ENCODE data around the gene FBXL12.
"Not testable (repeated sequence)": the region's sequence is repeated elsewhere in the genome, so short reads cannot be mapped to it uniquely, and the experiment has no call there.

FBXL12 gene, protein sequence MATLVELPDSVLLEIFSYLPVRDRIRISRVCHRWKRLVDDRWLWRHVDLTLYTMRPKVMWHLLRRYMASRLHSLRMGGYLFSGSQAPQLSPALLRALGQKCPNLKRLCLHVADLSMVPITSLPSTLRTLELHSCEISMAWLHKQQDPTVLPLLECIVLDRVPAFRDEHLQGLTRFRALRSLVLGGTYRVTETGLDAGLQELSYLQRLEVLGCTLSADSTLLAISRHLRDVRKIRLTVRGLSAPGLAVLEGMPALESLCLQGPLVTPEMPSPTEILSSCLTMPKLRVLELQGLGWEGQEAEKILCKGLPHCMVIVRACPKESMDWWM

DNA sequence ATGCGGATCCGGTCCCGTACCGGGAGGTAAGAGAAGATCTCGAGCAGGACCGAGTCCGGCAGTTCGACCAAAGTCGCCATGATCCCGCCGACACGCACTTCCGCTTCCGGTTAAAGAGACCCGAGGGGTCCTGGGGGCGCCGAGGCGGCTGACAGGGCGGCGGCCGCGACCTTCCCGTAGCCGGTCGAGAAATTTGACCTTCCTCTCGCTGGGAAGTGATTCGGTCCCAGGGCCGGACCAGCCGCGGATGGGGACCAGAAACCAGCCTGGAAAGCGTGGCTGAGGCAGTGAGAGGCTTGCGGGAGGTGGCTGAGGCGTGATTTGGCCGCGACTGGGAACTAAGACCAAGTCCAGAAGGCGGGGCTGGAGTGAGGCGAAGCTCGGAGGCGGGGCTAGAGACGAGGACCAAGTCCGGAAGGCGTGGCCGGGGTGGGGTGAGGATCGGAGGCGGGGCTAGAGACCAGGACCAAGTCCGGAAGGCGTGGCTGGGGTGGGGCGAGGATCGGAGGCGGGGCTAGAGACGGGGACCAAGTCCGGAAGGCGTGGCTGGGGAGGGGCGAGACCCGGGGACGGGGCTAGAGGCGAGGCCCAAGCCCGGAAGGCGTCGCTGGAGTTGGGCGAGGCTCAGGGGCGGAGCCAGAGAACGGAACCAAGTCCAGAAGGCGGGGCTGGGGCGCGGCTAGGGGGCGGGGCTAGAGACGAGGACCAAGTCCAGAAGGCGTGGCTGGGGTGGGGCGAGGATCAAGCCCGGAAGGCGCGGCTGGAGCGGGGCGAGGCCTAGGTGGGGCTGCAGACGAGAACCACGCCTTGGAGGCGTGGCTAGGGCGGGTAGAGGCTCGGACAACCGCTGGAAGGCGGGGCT lies at the start of gene FBXL12:
FBXL12 (minus strand) TSS at position 346 of the 862 bp plus-strand sequence; CDS start at position 80, 266 bp downstream.
- peak; percentile 97 for DNase-seq

- no peak for DNase-seq
Measured at GRCh38 chr19:9865732-9866501, 47.0 kb upstream of the FBXL12 start.

DNA sequence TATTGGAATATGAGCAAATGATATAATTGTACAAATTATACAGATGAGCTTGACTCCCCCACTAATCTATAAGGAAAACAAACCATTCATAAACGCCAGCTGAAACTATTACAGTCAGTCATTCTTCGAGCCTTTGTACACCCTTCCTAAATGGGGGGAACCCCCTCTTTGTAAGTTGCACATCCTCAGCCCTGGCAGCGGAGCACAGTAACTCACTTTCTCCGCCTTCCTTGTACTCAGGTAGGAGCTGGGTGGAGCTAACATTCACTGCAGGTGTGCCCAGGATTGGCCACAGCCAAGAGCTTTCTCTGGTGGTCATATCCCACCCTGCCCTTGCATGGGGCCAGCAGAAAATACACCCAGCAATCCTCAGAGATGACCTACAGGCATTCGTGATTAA lies 44.9 kb upstream of the FBXL12 start:
- DNase-seq = no peak

- DNase-seq = no peak
Measured at GRCh38 chr19:9862938-9863337, 44.1 kb upstream of the FBXL12 start.

DNA sequence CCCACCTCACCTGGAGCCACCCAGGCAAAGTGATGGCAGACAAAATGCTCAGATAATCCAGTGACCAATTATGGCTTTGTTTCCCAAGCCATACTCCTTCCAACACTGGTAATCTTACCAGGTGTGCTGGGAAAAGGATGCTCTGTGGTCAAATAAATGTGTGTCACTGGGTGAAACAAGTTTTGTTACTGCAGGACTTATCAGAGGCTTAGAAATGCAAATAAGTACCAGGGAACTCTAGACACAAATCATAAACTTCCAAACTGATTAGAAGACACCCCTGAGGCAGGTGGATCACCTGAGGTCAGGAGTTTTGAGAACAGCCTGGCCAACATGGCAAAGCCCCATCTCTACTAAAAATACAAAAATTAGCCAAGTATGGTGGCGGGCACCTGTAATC lies 42.6 kb upstream of the FBXL12 start:
- no peak for DNase-seq

DNA sequence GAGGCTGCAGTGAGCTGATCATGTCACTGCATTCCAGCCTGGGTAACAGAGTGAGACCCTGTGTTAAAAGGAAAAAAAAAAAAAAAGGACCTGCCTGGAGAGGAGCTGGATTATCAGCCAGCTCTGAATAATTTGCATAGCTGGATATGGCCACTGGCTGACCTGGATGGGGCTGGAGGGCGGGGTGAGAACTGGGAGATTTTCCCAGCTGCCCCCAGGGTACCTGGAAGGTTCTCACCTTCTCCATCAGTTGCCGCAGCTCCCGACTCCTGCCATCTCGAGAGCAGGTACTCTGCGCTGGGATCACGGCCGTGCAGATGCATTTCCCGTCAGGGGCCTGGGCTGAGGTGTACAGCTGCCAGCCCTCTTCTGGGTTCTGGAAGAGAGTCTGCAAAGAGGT lies 41.5 kb upstream of the FBXL12 start:
- no peak for DNase-seq

- no peak for DNase-seq
Measured at GRCh38 chr19:9858766-9859165, 39.9 kb upstream of the FBXL12 start.

DNA sequence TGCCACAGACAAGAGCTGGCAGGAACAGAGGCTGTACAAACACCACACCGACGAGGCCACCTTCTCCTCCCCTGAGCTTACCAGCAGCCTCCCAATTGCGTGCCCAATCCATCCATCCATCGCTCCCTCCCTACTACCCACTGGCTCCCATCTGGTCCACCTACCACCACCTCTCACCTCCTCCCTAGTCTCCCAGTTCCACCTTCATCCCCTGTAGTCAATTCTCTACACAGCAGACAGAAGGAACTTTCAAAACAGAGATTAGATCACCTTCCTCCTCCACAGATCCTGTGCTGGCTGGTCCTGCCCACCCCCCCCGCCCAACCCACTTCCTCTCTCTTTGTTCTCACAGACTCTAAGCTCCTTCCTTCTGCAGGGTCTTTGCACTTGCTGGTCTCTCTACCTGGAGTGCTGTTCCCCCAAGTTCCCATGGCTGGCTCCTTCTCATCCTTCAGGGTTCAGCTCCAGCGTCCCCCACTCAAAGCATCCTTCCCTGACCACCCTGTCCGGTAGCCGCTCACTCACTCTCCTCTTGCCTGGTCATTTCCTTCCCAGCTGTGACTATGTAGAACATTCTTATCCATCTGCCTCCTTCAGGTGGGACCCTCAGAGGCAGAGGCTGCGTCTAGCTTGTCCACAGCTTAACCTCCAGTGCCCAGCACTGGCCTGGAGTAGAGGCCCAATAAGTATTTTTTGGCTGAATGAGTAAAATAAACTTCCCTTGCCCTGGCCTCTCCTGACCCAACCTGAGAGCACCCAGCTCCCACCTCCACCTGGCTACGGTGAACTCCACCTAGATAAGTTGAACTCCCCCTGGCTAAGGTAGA lies 39.3 kb upstream of the FBXL12 start:
- DNase-seq = no peak

DNA sequence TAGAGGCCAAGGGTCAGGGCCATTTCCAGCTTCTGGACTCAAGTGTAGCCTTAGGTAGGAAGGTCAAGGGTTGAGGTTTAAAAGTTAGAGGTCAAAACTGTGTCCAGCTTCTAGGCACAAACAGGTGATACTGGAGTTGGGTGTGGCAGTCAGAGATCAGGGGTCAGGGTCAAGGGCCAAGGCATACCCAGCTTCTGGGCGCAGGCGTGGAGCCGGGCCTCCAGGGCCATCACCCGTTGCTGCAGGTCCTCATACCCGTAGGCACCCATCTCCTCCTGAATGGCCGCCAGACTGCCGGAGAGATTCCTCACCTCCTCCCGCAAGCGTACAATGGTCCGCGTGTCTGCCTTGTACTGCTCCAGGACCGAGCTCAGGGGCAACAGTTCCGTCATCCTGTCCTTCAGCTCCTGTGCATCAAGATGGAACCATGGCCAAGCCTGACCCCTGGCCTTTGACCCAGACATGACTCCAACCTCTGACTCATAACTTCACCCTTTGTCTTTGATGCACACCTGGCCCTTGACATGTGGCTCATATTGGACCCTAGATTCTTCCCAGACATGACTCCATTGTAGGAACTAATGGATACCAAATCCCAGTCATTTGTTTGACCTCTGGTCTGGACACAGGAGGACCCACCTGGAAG lies 38.3 kb upstream of the FBXL12 start:
- no peak for DNase-seq

DNA sequence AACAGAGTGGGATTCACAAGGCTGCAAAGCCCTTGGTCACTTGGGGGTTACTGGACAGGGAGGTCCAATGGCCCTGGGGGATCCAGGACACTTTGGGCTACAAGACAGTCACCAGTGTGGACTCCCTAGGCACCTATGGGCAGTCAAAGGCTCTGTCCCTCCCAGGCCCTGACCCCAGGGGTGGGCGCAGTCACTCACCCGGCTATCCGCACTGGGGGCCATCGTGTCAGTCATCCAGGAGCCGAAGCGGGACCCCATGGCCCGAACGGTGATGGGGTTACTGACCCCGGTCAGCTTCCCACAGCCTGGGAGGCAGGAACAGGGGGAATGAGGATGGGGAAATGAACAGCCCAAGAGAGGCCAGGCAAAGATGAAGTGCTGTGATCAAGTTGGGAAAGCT lies 37.7 kb upstream of the FBXL12 start:
- no peak for DNase-seq

- no peak for DNase-seq
Measured at GRCh38 chr19:9854282-9854846, 35.5 kb upstream of the FBXL12 start.

DNA sequence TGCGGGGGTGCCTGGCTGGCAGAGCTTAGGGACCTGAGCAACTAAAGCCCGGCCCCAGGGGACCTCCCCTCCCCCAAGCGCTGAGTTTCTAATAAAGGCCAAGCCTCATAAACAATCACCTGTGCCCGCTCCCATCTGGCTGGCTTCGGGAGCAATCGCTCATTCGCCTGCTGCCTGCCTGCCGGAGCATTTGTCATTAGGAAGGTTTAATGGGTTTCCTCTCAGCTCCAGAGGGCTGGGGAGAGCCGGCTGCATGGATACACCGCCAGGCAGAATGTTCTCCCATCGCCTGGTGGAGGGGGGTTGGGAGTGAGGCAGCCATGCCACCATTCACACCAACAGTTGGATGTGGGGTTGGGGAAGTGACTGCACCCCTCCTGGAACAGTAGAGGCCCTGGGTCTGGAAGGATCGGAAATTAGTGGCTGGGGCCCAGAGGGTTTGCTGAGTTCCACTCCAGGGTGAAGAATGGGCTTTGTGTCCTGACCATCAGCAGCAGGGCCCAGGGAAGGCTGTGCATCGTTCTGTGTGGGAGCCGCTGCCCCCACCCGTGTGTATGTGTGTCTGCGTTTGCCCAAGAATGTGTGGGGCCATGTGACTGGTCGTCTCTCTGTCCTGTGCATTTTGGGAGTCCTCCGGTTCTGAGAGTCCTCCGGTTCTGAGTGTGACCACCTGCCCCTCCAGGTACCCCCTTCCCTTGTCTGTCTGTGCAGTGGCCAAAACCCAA lies 31.5 kb upstream of the FBXL12 start:
- no peak for DNase-seq

DNA sequence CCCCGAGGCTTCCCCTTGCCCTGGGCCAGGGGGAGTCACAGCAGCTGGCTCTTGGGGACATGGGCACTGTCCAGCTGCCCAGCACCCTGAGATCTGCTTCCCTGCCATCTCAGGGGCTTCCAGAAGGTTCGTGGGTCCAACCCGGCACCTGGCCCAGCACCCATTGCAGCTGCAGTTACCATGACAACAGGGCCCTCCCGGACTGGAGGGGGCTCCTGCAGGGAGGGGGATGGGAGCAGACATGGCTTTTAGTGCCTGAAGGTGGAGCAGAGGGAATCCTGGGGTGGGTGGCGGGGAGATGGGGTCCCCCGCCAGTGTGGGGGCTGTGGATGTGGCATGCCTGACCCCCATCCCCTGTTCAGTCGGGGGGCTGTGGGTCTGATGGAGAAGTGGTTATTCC lies 30.9 kb upstream of the FBXL12 start:
- no peak for DNase-seq

DNA sequence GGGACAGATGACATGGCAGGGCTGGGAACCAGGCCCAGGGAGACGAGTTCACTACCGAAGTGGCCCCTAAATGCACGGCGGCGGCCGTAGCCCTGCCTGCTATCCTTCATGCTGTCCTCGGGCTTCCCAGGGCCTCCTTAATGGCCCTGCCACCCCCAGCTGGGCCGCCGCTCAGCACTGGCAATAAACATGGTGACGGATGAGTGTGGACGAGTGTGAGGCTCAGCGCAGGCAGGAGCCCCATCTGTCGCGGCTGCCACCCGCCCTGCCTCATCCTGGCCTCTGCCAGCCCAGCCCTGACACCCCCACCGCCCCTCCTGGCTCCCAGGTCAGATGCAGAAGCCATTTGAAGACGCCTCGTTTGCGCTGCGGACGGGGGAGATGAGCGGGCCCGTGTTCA lies 29.9 kb upstream of the FBXL12 start:
- DNase-seq = no peak

DNA sequence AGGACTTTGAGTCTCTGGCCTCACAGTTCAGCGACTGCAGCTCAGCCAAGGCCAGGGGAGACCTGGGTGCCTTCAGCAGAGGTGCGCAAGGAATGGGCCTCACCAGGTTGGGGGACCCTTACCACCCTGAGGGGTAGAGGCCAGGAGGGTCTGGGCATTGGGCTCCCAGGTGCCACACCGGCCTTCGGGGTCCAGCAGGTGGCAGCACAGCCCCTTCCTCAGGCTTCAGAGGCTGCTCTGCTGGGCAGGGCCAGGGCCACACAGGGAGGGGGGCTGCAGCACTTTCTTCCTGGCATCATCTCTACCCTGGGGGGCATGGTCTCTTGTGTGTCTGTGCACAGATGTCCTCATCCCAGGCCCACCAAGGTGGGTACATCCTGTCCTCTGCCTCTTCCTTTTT lies 29.2 kb upstream of the FBXL12 start:
- no peak for DNase-seq

GRCh38 chr19:9847087-9847671 lies 28.3 kb upstream of the FBXL12 start:
- DNase-seq = peak; percentile 7

- not testable (repeated sequence) for DNase-seq
Measured at GRCh38 chr19:9843626-9844273, 24.9 kb upstream of the FBXL12 start.

- DNase-seq = no peak
Measured at GRCh38 chr19:9842834-9843625, 24.2 kb upstream of the FBXL12 start.

GRCh38 chr19:9839415-9839814 lies 20.5 kb upstream of the FBXL12 start:
- peak; percentile 24 for DNase-seq

All from DMS 273 treated with DMSO at 0.1 percent for 48 hours (cell line).